ENCODE data around the gene RBBP9.

Gene RBBP9

DNA sequence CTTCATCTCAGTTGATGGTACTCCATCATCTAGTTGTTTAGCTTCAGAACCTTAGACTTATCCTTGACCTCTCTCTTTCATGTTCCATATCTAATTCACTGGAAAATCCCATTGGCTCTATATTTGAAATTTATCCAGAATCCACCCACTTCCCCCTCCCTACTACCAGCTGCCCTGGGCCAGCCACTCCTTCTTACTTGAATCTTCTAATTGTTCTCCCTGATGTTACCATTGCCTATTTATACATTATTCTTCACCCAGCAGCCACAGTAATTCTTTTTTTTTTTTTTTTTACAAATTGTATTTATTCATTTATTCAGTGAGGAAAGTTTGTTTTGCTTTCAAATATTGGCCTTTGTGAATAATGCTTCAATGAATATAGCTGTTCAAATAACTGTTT is 18.9 kb upstream of the RBBP9 start:
- Histone ChIP-seq H3K4me1 (ENCODE audit: control insufficient read depth, insufficient read depth, low read length) (no peaks in the 10 kb centered on the region), H3K36me3 (ENCODE audit: control insufficient read depth in 2 of 2, insufficient read depth in 1 of 2, low read length in 2 of 2) (peaks cover 27 to 65% of the 10 kb centered on the region in 2 experiments), H3K9me3 (ENCODE audit: control insufficient read depth, insufficient read depth, low read depth, low read length) (no peaks in the 10 kb centered on the region), H3K4me3 (ENCODE audit: low read depth, low read length) (no peak overlapping the region), H3K27ac (ENCODE audit: extremely low read depth, low read depth, low read length) (no peak overlapping the region)
- POLR2A ChIA-PET = no interaction called here
- CTCF ChIA-PET = no interaction called here
- TF ChIP-seq KLF7 (tag by site-specific recombination; IDR thresholded peaks at IDR 0.05; ENCODE audit: borderline replicate concordance) (no peak), ZNF610 (tag by site-specific recombination; IDR thresholded peaks at IDR 0.05; ENCODE audit: borderline replicate concordance) (no peak), ZNF311 (tag by site-specific recombination; IDR thresholded peaks at IDR 0.05; ENCODE audit: borderline replicate concordance) (no peak), ZNF175 (tag by site-specific recombination; IDR thresholded peaks at IDR 0.05) (no peak), ZNF341 (tag by site-specific recombination; IDR thresholded peaks at IDR 0.05; ENCODE audit: low read depth) (no peak), ZNF10 (tag by site-specific recombination; IDR thresholded peaks at IDR 0.05) (no peak), ZBTB11 (tag by site-specific recombination; conservative IDR thresholded peaks at IDR 0.05; ENCODE audit: low read depth) (no peak), ZNF529 (tag by site-specific recombination; IDR thresholded peaks at IDR 0.05; ENCODE audit: insufficient replicate concordance) (no peak), ZNF521 (tag by site-specific recombination; IDR thresholded peaks at IDR 0.05) (no peak), PRDM6 (tag by site-specific recombination; IDR thresholded peaks at IDR 0.05) (no peak), MZF1 (tag by site-specific recombination; IDR thresholded peaks at IDR 0.05; ENCODE audit: borderline replicate concordance) (no peak), ZNF776 (tag by site-specific recombination; IDR thresholded peaks at IDR 0.05; ENCODE audit: borderline replicate concordance) (no peak), BCL11B (tag by site-specific recombination; IDR thresholded peaks at IDR 0.05; ENCODE audit: low read depth) (no peak), OVOL3 (tag by site-specific recombination; IDR thresholded peaks at IDR 0.05) (no peak), ZNF530 (tag by site-specific recombination; IDR thresholded peaks at IDR 0.05; ENCODE audit: low read depth) (no peak), SP3 (tag by site-specific recombination; IDR thresholded peaks at IDR 0.05) (no peak), ZNF843 (tag by site-specific recombination; IDR thresholded peaks at IDR 0.05) (no peak)
- TF ChIP-seq, protein P1, sequence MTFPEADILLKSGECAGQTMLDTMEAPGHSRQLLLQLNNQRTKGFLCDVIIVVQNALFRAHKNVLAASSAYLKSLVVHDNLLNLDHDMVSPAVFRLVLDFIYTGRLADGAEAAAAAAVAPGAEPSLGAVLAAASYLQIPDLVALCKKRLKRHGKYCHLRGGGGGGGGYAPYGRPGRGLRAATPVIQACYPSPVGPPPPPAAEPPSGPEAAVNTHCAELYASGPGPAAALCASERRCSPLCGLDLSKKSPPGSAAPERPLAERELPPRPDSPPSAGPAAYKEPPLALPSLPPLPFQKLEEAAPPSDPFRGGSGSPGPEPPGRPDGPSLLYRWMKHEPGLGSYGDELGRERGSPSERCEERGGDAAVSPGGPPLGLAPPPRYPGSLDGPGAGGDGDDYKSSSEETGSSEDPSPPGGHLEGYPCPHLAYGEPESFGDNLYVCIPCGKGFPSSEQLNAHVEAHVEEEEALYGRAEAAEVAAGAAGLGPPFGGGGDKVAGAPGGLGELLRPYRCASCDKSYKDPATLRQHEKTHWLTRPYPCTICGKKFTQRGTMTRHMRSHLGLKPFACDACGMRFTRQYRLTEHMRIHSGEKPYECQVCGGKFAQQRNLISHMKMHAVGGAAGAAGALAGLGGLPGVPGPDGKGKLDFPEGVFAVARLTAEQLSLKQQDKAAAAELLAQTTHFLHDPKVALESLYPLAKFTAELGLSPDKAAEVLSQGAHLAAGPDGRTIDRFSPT (tag by site-specific recombination; IDR thresholded peaks at IDR 0.05) = no peak
- TF ChIP-seq, protein P2, sequence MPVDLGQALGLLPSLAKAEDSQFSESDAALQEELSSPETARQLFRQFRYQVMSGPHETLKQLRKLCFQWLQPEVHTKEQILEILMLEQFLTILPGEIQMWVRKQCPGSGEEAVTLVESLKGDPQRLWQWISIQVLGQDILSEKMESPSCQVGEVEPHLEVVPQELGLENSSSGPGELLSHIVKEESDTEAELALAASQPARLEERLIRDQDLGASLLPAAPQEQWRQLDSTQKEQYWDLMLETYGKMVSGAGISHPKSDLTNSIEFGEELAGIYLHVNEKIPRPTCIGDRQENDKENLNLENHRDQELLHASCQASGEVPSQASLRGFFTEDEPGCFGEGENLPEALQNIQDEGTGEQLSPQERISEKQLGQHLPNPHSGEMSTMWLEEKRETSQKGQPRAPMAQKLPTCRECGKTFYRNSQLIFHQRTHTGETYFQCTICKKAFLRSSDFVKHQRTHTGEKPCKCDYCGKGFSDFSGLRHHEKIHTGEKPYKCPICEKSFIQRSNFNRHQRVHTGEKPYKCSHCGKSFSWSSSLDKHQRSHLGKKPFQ (tag by site-specific recombination; IDR thresholded peaks at IDR 0.05) = no peak
